IPS DF 4.7 (cell line): ENCODE measurements around the gene SLC1A7.

ENCODE experiments used
- DNase-seq: peaks from one replicate; pipeline ENCODE4 v3.0.0-alpha.2; 2013; ENCODE audit warnings: low spot score; ENCODE audit errors: extremely low read depth

The SLC1A7 gene

DNA sequence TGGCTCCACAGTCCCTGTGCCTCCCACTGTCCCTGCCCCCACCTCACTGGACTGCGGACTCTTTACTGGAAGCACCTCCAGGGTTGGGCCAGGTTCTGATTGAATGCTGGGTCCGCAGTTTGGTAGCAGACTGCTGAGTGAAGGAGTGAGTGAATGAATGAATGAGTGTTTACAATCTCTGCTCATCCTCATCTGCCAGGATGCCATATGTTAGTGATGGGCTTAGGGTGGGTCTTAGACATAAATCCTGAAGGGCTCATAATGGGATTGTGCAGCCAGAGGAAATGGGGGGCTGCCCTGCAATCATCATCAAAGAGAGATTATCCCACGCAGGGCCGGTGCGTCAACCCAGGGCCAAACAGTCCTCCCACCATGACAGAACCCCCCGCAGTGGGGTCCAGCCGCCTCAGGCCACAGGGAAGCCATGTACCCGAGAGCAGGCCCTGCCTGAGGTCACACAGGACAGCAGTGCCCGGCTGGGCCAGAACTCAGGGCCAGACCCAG is 26.1 kb downstream of the SLC1A7 start:
- DNase-seq = no peak

DNA sequence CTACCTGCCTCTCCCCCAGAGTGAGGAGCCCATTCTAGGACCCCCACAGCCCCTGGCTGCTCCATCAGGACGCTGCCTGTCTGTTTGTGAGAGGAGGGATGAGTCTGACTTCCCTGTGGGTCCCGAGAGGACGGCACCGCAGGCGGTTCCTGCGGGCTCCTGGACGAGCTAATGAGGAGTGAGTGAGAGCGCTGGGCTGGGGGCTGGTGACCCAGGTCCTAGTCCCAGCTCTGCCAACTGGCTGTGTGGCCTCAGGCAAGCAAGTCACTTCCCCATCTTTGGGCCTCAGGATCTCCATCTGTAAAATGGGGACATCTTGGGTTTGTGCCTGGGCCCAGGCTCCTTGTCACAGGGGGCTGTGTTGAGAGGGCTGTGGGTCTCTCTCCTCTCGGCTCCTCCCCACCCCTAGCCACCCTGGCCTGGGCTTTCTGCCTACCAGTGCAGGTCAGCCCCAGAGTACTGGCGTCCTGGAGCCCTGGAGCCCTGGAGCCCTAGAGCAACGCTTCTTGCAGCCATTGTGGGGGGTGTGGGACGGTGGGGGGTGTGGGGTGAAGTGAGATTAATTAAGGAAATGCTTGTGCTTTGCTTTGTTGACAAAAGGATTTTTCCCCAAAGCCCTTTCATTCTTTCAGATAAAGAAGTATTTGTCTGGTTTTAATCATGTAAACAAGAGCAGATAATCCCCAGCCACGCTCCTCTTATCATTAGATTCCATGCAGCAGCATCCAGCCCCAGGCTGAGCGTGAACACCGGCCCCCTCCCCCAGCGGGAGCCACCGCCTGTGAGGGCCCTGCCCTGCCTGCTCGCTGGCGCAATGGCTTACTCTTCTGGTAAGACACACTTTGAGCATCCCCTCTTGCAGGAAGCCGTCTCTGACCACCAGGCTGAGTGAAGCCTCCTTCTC is 26.8 kb downstream of the SLC1A7 start:
- DNase-seq = no peak

DNA sequence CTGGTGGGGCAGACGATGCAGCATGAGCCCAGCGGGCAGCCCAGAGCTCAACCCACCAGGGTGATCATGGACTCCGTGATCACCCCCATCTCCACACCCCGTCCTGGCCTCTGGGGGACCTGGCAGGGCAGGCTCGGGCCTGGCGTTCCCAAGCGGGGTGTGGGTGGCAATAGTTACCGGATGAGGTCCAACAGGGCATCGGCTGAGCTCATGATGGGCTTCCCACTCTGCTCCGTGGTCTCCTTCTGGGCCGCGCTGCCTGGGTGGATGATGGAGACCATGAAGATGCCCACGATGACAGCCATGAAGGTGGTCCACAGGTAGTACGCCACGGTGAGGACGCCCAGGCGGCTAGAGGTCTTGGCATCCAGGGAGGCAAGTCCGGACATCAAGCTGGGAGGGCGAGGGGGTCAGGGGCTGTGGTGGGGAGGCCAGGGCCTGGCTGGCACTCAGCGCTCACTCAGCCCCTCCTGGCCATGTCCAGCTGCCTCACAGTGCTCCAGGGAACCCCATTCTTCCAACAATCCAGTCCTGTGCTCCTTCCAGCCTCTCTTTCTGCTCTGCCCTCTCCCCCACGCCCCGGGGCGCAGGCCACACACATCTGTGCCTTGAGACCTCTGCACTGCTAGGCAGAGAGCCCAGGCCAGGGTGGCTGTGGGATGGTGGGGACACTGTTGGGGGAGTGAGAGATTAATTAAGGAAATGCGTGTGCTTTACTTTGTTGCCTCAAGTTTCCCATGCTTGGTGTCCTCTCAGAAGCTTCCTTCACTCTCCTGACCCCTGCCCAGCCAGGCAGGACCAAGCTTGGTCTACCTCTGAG is 27.6 kb downstream of the SLC1A7 start:
- DNase-seq = no peak

DNA sequence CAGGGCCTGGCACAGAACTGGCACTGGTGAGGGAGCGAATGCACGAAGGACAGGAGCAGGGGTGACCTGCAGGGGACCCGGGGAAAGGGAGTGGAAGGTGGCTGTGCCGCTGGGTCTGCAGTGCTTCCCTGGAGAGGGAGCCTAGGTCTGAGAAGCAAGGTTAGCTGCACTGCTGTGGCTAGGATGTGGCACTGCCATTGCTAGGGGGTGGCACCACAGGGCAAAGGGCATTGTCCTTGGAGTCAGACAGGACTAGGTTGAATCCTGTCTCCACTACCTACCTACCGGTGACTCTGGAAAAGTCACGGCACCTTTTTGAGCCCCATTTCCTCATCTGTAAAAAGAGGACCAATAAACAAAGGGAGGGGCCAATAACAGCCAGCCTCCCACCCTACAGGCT is 28.3 kb downstream of the SLC1A7 start:
- no peak for DNase-seq

DNA sequence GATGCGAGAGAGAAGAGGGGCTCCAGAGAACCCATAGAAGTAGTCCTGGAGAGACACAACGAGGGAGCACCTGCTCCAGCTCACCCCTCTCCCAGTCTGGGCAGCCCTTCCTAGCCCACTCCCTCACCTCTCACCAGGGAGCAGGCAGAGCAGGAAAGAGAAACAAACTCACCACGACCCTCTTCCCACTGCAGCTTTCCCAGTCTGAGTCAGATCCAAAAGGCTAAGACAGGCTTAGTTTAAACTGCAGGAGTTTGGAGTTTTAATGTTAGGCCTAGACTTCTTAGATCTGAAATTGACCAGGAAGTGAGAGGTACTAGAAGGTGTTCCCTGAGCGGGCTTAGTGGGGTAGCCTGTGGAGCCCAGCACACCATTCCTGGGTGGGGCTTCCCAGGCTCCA is 29.6 kb downstream of the SLC1A7 start:
- no peak for DNase-seq

DNA sequence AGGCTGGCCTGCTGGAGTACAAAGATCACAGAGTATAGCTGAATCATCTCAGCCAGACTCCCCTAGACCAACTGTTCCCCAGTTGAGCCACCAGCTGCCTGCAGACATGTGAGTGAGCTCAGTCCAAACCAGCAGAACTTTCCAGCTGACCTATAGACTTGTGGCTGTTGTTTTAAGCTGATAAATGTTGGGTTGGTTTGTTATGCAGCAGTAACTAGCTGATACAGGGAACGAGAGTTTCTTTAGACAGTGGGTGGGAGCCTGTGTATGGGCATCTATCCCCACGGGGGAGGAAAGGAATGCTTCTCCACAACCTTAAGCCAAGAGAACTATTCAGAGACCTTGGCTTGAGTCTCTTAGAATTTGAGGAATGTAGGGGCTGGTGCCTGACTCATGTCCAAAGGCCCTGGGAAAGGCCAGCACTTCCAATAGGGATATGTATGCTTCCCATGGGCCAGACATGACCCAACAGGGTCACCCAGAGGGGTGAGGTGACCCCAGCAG is 30.1 kb downstream of the SLC1A7 start:
- DNase-seq = no peak

DNA sequence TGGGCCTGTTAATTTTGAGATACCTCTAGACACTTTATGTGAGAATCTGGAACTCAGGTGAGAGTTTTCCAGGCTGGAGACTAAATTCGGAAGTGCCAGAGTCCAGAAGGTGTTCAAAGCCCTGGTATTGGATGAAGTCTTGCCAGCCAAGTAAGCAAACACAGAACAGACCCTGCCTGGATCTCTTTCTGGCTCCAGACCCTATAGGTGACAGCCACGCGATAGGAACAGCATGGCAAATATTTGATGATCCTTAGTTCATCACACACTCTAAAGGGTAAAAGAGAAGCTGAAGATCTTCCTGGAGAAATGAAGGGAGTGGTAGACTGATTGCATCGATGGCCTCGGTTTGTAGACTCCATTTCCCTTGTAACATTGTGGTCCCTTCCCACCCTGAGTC is 30.7 kb downstream of the SLC1A7 start:
- DNase-seq = no peak

DNA sequence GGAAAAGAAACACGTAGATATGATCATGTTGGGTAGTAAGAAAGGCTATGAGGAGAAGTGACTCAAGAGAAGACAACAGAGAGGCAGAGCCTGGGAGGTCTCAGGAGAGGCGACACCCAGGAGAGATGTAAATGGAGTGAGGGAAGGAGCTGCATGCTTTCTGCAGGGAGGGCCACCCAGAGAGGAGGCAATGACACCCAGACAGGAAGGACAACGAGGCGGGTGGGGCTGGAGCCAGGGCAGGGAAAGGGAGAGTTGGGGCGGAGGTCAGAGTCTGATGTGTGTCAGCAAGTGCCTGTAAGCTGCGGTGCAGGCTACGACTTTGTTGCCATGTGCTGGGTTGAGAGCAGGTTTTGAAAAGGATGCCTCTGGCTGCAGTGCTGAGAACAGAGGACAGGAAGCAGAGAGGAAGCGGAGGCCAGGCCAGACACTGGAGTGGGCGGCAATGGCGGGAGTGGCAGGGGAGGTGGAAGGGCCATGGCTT is 31.3 kb downstream of the SLC1A7 start:
- DNase-seq = no peak

DNA sequence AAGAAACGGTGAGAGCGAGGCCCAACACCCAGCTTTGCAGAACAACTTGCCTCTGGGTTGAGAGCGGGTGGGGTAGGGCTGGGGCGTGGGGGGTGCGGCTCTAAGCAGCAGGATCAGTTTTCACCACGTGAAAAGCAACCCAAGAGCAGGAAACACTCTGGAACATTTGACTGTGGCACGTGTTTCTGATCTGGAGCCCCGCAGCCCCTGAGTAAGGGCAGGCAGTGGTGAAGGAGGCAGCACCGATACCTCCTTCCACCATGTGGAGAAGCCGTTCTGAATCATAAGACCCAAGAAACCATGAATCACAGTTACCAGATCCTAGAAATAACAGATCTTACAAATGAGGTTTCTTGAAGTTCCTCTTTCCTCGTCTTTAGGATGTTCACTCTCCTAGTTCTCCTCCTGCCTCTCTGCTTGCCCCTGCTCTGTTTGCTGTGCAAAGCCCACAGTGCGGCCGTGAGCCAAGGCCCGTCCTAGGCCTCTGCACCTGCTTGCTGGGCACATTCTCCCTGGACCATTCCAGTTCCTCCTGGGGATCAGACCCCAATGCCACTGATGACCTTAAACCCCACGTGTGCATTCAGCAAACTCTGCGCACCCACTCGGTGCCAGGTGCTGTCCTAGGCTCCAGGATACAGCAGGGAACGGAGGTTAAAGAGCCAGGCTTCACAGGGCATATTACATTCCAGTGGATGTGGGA is 31.9 kb downstream of the SLC1A7 start:
- DNase-seq = no peak

DNA sequence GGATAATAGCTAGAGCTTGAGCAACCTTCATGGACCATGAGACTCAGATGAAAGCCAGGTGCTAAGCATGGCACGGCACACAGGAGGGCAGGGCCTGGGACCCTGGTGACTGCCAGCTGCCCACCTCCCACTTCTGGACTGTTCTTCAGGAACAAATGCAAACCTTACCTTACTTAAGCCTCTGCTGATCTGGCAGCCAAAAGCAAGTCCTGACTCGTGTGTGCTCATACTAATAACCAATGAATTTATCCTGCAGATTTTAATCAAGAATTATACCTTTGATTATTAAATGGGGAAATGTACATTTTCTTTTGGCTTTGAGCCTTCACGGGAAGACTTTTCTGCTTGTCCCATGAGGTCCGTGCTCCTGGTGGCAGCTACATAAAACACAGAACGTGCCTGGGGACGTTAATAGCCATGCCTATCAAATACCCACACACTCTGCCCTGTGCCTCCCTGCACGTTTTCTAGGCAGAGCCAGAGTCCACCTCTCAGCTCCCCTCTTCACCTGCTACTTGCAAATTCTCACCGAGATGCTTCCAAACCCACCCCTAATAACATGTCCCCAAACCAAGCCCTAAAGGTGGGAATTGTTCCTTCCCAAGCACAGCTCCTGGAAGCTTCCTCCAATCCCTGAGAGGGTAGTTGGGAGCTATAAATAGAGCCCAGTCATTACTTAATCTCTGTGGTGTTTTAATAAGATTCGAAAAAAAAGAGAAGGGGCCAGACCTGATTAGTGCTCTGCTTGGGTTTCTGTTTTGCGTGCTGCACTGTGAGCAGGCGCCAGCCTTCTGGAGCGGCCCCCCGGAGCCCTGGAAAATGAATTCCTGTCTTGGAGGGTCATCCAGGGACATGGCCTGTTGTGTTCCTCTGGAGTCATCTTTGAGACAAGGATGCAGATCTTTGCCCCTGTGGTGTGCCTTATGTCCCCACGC is 33.5 kb downstream of the SLC1A7 start:
- DNase-seq = no peak

DNA sequence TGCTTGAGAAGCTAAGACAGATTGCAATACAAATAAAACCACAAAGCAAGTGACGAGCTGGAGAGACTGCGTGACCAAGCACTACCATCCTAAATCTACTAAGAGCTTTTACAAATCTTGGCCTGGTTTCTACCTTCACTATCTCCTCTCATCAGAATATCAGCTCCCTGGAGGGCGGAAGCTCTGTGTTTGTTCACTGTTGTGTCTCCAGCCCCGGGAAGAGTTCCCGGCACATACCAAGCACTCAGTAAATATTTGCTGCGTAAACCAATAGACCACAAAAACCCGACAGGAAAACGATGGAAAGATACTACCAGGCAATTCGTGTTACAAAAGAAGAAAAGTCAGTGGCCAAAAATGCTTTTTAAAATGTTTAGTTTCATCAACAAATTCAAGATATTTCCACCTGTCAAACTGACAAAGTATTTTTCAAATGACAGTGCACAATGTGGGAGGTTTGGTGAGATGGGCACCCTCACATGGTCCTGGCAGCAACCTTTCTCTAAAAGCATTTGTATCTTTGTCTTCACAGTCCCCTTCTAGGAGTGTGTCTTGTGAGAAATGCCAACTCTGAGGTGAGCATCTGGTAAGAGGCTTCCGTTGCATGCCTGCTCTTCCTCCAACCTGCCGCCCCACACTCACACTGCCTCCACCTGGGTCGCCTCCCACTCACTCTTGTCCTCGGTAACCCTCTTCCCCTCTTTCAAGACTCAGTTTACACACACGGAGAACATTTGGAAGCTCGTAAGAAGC is 34.7 kb downstream of the SLC1A7 start:
- no peak for DNase-seq

DNA sequence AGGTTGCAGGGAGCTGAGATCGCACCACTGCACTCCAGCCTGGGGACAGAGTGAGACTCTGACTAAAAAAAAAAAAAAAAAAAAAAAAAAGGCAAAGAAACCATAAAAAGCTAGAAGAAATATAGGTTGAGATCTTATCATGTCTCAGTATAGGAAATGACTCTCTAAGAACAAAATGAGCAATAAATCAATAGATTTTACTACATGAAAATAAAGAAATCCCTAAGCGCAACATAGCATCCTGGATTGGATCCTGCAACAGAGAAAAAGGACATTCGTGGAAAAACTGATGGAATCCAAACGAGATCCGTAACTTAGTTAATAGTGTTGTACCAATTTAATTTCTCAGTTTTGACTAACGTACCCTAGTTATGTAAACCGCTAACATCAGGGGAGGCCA is 35.3 kb downstream of the SLC1A7 start:
- no peak for DNase-seq

DNA sequence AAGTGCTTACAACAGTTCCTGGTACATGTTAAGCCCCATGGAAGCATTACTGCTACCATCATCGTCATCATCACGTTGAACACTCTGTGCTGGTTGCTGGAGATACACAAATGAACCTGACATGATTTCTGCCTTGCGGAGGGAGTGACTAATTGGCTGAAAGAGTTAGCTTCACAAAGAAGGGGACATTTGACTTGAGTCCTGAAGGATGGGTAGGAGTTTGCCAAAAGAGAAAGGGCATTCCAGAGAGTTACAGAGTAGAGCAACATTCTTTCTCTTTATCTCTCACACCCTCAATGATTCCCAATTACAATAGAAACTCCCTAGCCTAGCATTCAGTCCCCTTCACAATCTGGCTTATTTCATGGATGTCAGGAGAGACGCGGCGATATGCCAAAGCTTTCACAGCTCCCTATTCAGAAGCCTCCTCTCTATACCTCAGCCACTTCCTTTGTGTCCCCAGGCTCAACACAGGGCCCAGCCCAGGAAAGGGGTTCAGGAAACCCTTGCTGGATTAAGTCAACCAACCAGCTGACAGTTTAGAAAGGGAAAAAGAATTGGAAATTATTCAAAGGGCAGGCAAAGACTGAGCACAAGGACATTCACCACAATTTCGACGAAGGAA is 38.0 kb downstream of the SLC1A7 start:
- no peak for DNase-seq

DNA sequence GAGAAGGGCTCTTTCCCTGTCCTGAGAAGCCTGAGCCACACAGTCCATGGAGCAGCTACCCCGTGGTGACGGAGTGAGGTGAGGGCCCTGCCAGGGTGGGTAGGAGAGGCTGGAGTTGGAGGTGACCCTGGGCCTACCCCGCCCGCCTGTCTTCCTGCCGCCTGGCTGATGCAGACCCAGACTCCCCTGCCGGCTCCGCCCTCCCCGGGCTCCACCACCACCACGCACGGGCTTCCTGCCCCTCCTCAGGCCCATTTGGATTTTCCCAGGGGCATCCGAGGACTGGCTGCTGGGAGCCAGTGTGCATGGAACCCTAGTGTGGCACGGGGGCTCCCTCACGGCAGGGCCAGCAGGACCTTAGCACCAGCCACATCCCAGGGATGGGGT is 47.9 kb downstream of the SLC1A7 start:
- no peak for DNase-seq

DNA sequence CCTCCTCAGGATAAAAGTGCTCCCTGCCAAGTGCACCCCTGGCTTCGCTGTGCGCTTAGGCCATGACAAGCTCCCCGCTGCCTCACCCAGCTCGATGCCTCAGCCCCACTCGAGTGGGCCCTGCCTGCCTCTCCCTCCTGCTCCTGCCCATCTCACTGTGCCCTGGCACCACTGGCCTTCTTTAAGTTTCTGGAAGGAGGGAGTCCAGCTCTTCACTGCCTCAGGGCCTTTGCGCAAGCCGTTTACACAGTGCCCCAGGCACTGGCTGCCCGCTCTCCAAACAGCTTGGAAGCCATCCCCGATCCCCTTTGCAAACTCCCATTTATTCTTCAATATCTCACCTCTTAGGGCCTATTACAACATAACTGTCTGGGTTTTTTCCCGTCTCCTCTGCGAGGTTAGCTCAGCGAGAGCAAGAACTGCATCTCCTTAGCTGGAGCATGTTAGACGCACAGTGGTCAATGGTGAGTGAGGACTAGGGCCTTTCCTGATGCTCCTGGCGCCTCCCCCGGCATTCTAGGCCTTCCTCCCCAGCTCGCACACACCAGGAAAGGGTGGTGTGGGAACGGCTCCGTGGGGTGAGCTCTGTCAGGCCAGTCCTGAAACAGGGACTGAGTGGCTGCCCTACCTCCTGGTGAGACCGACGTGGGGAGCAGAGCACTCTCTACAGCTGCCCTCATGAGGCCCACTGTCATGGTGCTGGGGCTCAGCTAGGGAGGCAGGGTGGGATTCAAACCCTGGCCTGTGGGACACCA is 48.5 kb downstream of the SLC1A7 start:
- no peak for DNase-seq

DNA sequence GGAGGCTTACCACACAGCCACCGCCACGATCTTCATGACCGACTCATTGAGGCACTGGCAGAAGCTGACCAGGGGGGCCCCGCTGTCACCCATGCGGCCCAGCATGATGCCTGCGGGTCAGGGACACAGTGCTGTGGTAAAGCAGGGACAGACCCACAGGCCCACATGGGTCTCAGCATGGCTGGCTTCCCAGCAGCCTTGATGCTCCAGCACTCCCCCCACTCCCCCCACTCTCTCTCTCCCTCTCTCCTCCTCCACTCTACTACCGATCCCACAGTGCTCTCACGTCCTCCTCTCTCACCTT is 49.0 kb downstream of the SLC1A7 start:
- DNase-seq = no peak

DNA sequence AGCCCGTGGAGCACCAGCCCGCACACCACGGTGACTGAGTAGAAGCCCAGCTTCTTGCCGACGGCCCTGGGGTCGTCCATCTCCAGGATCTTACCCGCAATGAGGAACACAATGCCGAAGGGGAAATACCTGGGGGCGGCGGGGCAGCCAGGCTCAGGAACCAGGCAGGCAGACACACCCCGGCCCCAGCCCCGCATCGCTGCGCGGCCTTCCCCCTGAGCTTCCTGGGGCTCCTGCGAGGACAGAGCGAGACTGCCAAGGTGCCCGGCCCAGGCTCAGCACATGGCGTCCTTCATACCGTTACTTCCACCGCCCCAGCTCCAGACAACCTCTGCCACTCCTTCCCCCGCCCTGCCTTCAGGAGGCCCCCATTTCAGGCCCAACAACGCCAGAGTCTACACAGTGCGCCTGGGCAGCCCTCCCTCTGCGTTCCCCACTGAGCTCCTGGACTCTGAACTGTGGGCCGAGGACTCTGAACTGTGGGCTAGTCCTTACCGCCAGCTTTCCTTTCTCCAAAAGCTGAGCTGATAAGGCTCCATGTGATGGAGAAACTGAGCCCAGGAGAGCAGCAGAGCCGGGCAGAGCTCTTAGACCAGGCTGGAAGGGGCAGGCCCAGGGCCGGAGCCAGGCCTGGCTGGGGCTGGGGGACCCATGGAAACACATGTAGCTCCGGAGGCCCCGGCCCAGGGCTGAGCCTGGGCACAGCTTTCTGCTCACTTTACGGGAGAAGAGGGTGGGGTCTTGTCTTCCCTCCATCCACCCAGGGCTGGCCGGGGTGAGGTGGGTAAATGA is 49.6 kb downstream of the SLC1A7 start:
- no peak for DNase-seq
